HUES64 (cell line): Measurements from ENCODE around the gene LATS2.

Experiments
- H3K27ac ChIP-seq: 2 replicates; pipeline ENCODE4 v1.7.0; 2013; ENCODE audit warnings: low read depth, low read length, inconsistent platforms
- H3K27me3 ChIP-seq: 2 replicates; pipeline ENCODE4 v1.6.1; 2013; ENCODE audit warnings: mild to moderate bottlenecking, low read length; ENCODE audit not compliant: insufficient read depth
- H3K36me3 ChIP-seq: 2 replicates; pipeline ENCODE4 v1.6.1; 2013; ENCODE audit warnings: mild to moderate bottlenecking, low read length; ENCODE audit not compliant: insufficient read depth
- H3K4me1 ChIP-seq: 2 replicates; pipeline ENCODE4 v1.6.1; 2013; ENCODE audit warnings: mild to moderate bottlenecking, low read length, moderate library complexity; ENCODE audit not compliant: insufficient read depth
- H3K4me3 ChIP-seq: 2 replicates; pipeline ENCODE4 v1.5.1; 2013; ENCODE audit warnings: mild to moderate bottlenecking, low read length, moderate library complexity
- H3K9ac ChIP-seq: 2 replicates; pipeline ENCODE4 v1.6.1; 2013; ENCODE audit warnings: mild to moderate bottlenecking, low read depth, low read length
- H3K9me3 ChIP-seq: 2 replicates; pipeline ENCODE4 v1.6.1; 2013; ENCODE audit warnings: low read depth, low read length; ENCODE audit not compliant: insufficient read depth
- WGBS: fragments of 150-250, 120-280 bp; methylation state at CpG from one replicate; pipeline ENCODE4 v1.1.7; 2013; ENCODE audit warnings: missing lambda C conversion rate; 5-methylcytosine and 5-hydroxymethylcytosine counted together

The LATS2 gene

DNA sequence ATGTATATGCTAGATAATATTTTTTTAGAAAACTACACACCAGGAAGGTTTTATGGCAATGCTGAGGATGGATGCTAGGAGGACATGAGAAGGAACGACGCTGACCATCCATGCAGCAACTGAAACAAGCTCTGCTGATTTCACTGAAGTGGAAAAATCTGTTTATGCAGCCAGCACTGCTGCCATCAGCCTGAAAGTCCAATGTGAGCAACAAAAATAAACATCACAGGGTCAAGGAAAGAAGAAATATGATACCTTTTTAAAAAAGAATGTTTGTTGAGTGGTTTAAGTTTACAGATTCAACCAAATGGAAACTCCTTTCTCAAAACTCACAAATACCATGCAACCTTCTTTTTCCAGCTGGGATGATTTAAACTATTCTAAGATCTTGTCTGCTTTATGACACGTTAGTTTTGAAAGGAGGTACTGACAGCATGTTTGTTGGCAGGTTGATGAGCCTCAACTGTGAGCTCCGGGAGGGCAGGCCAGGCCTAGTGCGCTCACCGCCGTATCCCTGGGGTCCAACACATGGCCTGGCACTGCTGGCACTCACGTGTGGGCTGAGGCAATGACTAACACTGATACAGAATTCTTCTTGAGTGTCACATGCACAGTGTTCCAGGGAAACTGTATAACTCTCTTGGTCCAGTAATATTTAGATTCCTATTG lies 46.8 kb downstream of the LATS2 start:
- Histone ChIP-seq H3K27me3 (no peaks in the 10 kb centered on the region), H3K9me3 (no peaks in the 10 kb centered on the region), H3K4me1 (no peaks in the 10 kb centered on the region; the same call in 1 of the 2 replicates), H3K36me3 (no peaks in the 10 kb centered on the region; the same call in 1 of the 2 replicates), H3K4me3 (no peak overlapping the region), H3K27ac (no peak overlapping the region), H3K9ac (no peak overlapping the region)
- 93% methylated on average over 8 of the region's 8 CpGs for WGBS

DNA sequence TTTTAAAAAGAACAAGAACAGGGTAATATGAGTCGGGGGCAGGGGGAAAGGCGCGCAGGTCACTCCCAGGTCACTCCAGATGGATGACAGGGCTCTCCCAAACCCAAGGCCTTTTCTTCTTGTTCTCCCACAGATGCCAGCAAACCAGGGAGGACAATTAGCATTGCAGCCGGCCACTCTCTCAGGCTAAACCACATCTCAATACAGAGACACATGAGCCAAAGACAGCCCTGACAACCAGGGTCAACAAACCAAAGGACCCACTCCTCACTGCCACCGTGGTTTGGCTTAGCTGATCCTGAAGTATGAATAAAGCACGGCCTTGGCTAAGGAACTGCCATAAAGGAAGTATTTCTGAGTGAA lies 47.3 kb downstream of the LATS2 start:
- H3K4me3 ChIP-seq = no peak overlapping the region
- H3K9me3 ChIP-seq = no peaks in the 10 kb centered on the region
- no peaks in the 10 kb centered on the region for H3K27me3 ChIP-seq
- 97% methylated on average over 6 of the region's 6 CpGs for WGBS
- H3K9ac ChIP-seq = no peak overlapping the region
- no peaks in the 10 kb centered on the region; the same call in 1 of the 2 replicates for H3K36me3 ChIP-seq
- H3K27ac ChIP-seq = no peak overlapping the region
- no peaks in the 10 kb centered on the region; the same call in 1 of the 2 replicates for H3K4me1 ChIP-seq

- 96% methylated on average over 4 of the region's 4 CpGs for WGBS
- Histone ChIP-seq H3K4me1 (no peaks in the 10 kb centered on the region; the same call in 1 of the 2 replicates), H3K9me3 (no peaks in the 10 kb centered on the region), H3K4me3 (no peak overlapping the region), H3K36me3 (no peaks in the 10 kb centered on the region; the same call in 1 of the 2 replicates), H3K27ac (no peak overlapping the region), H3K27me3 (no peaks in the 10 kb centered on the region), H3K9ac (no peak overlapping the region)
These were observed 47.7 kb downstream of the LATS2 start for GRCh38 chr13:21013682-21014038.

GRCh38 chr13:21012841-21013681 lies 48.3 kb downstream of the LATS2 start:
- H3K27ac ChIP-seq = no peak overlapping the region
- H3K36me3 ChIP-seq = no peaks in the 10 kb centered on the region; the same call in 1 of the 2 replicates
- H3K4me1 ChIP-seq = no peaks in the 10 kb centered on the region; the same call in 1 of the 2 replicates
- WGBS = 94% methylated on average over 5 of the region's 5 CpGs
- H3K9ac ChIP-seq = no peak overlapping the region
- H3K27me3 ChIP-seq = no peaks in the 10 kb centered on the region
- H3K4me3 ChIP-seq = no peak overlapping the region
- no peaks in the 10 kb centered on the region for H3K9me3 ChIP-seq

- H3K4me1 ChIP-seq = no peaks in the 10 kb centered on the region; the same call in 1 of the 2 replicates
- H3K9ac ChIP-seq = no peak overlapping the region
- no peak overlapping the region for H3K27ac ChIP-seq
- H3K4me3 ChIP-seq = no peak overlapping the region
- H3K27me3 ChIP-seq = no peaks in the 10 kb centered on the region
- WGBS = 76% methylated on average over 5 of the region's 5 CpGs
- no peaks in the 10 kb centered on the region; the same call in 1 of the 2 replicates for H3K36me3 ChIP-seq
- no peaks in the 10 kb centered on the region for H3K9me3 ChIP-seq
These were observed 49.2 kb downstream of the LATS2 start for GRCh38 chr13:21012211-21012610.

DNA sequence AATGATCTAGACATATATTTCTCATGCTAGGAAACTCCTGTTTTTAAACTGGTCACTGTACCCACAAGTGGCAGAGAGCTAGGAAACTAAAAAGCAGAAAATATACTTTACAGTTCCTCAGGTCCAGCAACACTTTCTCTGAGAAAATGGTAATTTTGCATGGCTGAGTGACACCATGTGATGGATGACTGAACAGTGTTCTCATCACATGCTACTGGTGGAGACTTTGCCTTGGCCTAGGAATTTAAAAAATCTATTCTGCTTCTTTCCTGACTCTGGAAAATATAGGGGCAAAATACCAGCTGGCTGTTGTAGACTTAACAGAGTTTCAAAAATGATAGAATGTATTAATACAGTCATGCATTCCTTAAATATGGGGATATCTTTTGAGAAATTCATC lies 50.0 kb downstream of the LATS2 start:
- Histone ChIP-seq H3K27me3 (no peaks in the 10 kb centered on the region), H3K4me3 (no peak overlapping the region), H3K9me3 (no peaks in the 10 kb centered on the region), H3K36me3 (no peaks in the 10 kb centered on the region; the same call in 1 of the 2 replicates), H3K4me1 (no peaks in the 10 kb centered on the region; the same call in 1 of the 2 replicates), H3K27ac (no peak overlapping the region), H3K9ac (no peak overlapping the region)

GRCh38 chr13:21010621-21011020 lies 50.8 kb downstream of the LATS2 start:
- Histone ChIP-seq H3K27ac (no peak overlapping the region), H3K27me3 (no peaks in the 10 kb centered on the region), H3K9ac (no peak overlapping the region), H3K4me3 (no peak overlapping the region), H3K36me3 (no peaks in the 10 kb centered on the region; the same call in 1 of the 2 replicates), H3K4me1 (no peaks in the 10 kb centered on the region; the same call in 1 of the 2 replicates), H3K9me3 (no peaks in the 10 kb centered on the region)
- 87% methylated on average over 1 of the region's 1 CpG for WGBS

- Histone ChIP-seq H3K27ac (no peak overlapping the region), H3K27me3 (no peaks in the 10 kb centered on the region), H3K9me3 (no peaks in the 10 kb centered on the region), H3K4me1 (no peaks in the 10 kb centered on the region; the same call in 1 of the 2 replicates), H3K36me3 (no peaks in the 10 kb centered on the region; the same call in 1 of the 2 replicates), H3K9ac (no peak overlapping the region), H3K4me3 (no peak overlapping the region)
- WGBS = 89% methylated on average over 7 of the region's 7 CpGs
These were observed 52.4 kb downstream of the LATS2 start for GRCh38 chr13:21009036-21009435.

DNA sequence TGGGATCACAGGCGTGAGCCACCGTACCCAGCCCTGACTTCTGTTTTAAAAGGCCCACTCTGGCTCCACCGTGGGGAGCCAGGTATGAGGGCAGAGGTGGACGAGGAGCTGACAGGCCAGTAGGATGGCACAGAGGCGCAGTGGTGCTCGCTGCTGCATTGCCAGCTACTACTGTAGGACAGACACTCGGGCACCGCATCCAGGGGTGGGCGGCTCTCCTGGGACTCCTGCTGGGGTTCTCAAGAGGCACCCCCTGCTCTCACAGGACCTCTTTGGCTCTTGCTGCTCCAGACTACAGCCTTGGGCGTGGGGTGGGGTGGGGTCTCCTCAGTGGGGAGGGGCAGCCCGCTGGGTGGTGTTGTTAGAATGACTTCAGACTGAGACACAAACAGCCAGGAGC lies 53.4 kb downstream of the LATS2 start:
- Histone ChIP-seq H3K4me1 (no peaks in the 10 kb centered on the region; the same call in 1 of the 2 replicates), H3K9me3 (no peaks in the 10 kb centered on the region), H3K9ac (no peak overlapping the region), H3K4me3 (no peak overlapping the region), H3K27me3 (no peaks in the 10 kb centered on the region), H3K27ac (no peak overlapping the region), H3K36me3 (no peaks in the 10 kb centered on the region; the same call in 1 of the 2 replicates)
- 94% methylated on average over 11 of the region's 11 CpGs for WGBS

GRCh38 chr13:21006141-21007005 lies 55.0 kb downstream of the LATS2 start:
- Histone ChIP-seq H3K4me3 (no peak overlapping the region), H3K4me1 (no peaks in the 10 kb centered on the region; the same call in 1 of the 2 replicates), H3K27me3 (no peaks in the 10 kb centered on the region), H3K27ac (no peak overlapping the region), H3K36me3 (no peaks in the 10 kb centered on the region), H3K9ac (no peak overlapping the region), H3K9me3 (no peaks in the 10 kb centered on the region)
- 95% methylated on average over 11 of the region's 11 CpGs for WGBS
